A549 (cell line): Measurements from ENCODE around the gene BCL11B.

Experiments used
- BCL3 ChIP-seq: fragments of >200 bp; sonication (Bioruptor Twin); formaldehyde crosslinking; IDR thresholded peaks from 3 replicates; pipeline ENCODE4 v1.6.1; 2016
- CEBPB ChIP-seq, 2 experiments: fragments of >200 bp in 1 of 2; sonication (Bioruptor Twin) in 1 of 2; formaldehyde crosslinking in 1 of 2; IDR thresholded peaks; 2 replicates each; pipeline ENCODE4 v1.6.1; 2012 to 2016
- CTCF ChIP-seq: fragments of >200 bp; sonication (Bioruptor Twin); formaldehyde crosslinking; IDR thresholded peaks from 3 replicates; pipeline ENCODE4 v1.5.1; 2016
- ELK1 ChIP-seq: fragments of 150-350 bp; IDR thresholded peaks from 2 replicates; pipeline ENCODE4 v1.6.1; 2014; ENCODE audit warnings: low read depth, mild to moderate bottlenecking, low read length
- ESRRA ChIP-seq: fragments of 150-350 bp; IDR thresholded peaks from 2 replicates; pipeline ENCODE4 v1.6.1; 2014; ENCODE audit warnings: mild to moderate bottlenecking, low read length, borderline replicate concordance
- HMGXB4 ChIP-seq: fragments of 250-450 bp; sonication (Bioruptor Pico); IDR thresholded peaks from 2 replicates; pipeline ENCODE4 v1.5.0; 2021; ENCODE audit warnings: mild to moderate bottlenecking, moderate library complexity, borderline replicate concordance
- POLR2A ChIP-seq: IDR thresholded peaks from 2 replicates; pipeline ENCODE4 v1.6.1; 2012; ENCODE audit warnings: mild to moderate bottlenecking, low read length
- RAD21 ChIP-seq, 2 experiments: fragments of >200 bp in 1 of 2; sonication (Bioruptor Twin) in 1 of 2; formaldehyde crosslinking in 1 of 2; IDR thresholded peaks in 1 of 2; conservative IDR thresholded peaks in 1 of 2; 2 replicates in 1 of 2; 3 replicates in 1 of 2; pipeline ENCODE4 v1.6.1; 2012 to 2018; ENCODE audit warnings: inconsistent platforms in 1 of 2
- RCOR1 ChIP-seq: fragments of 150-350 bp; IDR thresholded peaks from 2 replicates; pipeline ENCODE4 v1.6.1; 2014; ENCODE audit warnings: antibody characterized with exemption, low read length, low read depth
- REST ChIP-seq: fragments of 200-600 bp; sonication (generic); IDR thresholded peaks from 2 replicates; pipeline ENCODE4 v1.6.1; 2016; ENCODE audit warnings: antibody characterized with exemption, mild to moderate bottlenecking, moderate library complexity
- TF ChIP-seq, protein P1 (sequence below): fragments of 450-650 bp; IDR thresholded peaks from 2 replicates; pipeline ENCODE4 v1.6.1; 2014; ENCODE audit warnings: antibody characterized with exemption

DNA sequence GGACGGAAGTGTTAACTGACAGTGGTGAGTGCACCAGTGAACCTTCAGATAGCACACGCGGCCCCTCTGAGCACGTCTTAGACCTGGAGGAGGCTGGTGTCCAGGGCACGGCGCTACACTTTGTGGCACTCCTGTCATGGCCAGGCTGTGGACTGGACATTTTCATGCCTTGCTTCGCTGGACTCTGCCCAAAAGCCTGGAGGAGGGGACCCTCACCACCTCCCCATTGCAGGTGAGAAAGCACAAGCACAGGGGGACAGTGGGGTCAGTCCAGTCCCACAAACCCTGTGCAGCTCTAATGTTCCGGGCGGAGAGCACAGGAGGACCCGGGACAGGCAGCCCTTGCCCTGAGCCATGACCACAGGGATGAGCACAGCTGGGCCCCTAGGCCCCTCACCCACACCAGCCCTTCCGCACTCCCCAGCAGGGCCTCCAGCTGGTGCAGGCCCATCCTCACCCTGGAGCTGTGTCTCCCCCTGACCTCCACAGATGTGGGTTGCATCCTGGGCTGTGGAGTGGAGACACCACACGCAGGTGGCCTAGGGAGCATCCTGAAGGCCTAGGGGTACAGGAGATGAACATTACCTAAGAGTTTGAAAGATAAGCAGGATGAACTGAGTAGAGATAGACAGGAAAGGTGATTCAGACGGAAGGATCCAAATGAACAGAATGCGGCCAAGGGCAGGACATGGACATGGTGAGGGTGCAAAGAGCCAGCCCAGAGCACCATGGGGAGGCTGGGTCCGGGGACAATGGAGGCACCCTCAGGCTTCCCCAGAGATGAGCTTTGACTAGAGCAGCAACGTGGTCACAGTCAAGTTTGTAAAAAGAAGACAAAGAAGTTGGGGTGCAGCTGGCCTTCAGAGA, 132.8 kb downstream of the BCL11B start:
- TF ChIP-seq CTCF (no peak), POLR2A (no peak), CEBPB (IDR thresholded peaks at IDR 0.05) (no peak), RAD21 (conservative IDR thresholded peaks at IDR 0.05 in 1 of 2, IDR thresholded peaks at IDR 0.05 in 1 of 2) (no peak), HMGXB4 (CRISPR knock-in tag) (no peak), ELK1 (no peak), REST (no peak), BCL3 (no peak), RCOR1 (no peak), ESRRA (no peak)
- TF ChIP-seq, protein P1, sequence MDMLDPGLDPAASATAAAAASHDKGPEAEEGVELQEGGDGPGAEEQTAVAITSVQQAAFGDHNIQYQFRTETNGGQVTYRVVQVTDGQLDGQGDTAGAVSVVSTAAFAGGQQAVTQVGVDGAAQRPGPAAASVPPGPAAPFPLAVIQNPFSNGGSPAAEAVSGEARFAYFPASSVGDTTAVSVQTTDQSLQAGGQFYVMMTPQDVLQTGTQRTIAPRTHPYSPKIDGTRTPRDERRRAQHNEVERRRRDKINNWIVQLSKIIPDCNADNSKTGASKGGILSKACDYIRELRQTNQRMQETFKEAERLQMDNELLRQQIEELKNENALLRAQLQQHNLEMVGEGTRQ = no peak
